CD4-positive, alpha-beta T cell treated with Interleukin-17A for 4 hours (primary cell): Measurements from ENCODE around the gene IFI30.

Source experiments
- DNase-seq: peaks from one replicate; pipeline ENCODE4 v3.0.0-alpha.2; 2020; ENCODE audit warnings: mixed read lengths

Gene IFI30

DNA sequence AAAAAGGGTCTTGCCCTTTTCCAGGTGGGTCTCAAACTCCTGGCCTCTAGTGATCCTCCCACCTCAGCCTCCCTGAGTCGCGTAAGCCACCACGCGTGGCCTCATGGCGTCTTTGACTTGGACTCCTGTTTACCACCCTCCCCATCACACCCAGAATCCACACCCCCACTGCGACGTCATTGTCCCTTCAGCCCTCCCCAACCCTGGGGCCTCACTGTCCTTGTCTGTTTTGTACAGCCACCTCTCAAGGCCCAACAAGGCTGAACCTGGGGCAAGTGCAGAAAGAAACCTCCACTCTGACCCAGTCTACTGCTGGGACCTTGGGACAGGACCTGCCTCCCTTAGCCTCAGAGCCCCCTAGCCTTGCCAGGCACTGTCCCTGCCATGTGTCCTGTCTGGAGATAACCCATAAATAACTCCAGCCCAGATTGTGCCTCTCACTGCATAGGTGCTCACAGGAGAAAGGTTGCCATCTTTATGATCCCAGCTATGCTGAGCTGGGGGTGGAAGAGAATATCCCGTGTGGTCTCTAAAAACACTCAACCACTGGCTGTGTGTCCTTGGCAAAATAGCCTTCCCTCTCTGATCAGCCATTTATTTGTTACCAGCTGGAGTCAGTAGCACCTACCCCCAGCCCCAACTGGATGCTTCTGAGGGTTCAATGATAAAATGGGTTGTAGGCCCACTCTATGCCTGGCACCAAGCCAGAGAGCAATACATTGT is 1.8 kb upstream of the IFI30 start:
- no peak for DNase-seq

DNA sequence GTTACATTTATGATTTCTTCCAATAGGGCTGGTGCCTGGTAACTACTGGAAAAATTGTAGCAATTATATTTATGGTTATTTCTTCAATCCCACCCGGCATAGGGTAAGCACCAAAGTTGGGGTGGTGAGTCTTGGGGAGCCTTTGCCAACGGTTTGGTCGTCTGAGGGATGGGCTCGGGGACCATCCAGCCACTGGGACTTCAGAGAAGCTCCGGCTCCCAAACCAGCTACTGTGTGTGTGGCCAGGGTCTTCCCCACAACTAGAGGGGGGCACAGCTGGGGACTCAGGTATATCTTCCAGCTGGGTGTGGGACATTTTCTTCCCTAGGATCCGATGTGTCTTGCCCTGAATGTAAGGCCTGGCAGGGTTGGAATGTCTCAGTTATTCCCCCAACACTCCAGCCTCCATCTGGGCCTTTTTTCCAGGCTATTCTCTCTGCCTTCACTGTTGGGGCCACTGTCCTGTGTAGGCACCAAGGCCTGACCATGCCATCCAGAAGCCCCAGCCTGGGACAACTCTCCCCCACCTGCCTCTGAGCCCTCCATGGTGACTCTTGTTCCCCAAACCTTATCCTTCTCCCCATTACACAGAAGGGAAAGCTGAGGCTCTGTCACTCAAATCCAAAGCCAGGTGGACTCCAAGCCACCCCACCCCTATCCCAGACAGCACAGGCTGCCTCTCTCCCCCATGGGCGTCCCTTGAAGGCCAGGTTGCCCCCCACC is 1.1 kb upstream of the IFI30 start:
- no peak for DNase-seq

DNA sequence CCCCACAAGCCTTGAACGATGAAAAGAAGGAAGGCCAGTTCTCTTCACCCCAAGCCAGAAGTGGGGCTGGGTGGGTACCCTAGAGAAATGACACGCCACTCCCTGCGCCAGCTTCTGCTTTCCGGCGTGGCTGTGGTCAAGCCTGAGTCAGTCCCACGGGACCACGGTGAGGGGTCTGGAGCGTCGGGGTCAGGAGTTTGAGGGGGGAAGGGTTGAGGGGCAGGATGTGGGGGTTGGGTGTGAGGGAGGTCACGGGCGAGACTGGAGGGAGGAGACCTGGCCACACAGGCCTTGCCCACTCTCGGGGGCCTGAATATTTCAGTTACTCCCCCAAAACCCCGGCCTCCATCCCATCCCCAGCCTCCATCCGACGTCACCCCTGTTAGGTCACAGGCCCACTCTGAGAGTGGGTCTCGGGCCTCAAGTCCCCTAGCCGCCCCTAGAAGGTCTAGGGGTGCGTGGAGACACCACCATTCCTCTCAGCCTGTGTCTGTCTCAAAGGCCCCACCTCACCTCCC is 500 bp upstream of the IFI30 start:
- no peak for DNase-seq

DNA sequence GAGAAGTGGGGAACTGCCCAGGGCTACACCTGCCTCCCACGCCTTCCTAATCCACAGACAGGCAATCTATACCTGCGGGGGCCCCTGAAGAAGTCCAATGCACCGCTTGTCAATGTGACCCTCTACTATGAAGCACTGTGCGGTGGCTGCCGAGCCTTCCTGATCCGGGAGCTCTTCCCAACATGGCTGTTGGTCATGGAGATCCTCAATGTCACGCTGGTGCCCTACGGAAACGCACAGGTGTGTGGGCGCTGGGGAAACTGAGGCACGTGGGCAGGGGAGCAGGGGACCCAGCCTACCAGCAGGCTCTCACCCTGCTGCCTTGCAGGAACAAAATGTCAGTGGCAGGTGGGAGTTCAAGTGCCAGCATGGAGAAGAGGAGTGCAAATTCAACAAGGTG is 1.4 kb downstream of the IFI30 start:
- DNase-seq: no peak

DNA sequence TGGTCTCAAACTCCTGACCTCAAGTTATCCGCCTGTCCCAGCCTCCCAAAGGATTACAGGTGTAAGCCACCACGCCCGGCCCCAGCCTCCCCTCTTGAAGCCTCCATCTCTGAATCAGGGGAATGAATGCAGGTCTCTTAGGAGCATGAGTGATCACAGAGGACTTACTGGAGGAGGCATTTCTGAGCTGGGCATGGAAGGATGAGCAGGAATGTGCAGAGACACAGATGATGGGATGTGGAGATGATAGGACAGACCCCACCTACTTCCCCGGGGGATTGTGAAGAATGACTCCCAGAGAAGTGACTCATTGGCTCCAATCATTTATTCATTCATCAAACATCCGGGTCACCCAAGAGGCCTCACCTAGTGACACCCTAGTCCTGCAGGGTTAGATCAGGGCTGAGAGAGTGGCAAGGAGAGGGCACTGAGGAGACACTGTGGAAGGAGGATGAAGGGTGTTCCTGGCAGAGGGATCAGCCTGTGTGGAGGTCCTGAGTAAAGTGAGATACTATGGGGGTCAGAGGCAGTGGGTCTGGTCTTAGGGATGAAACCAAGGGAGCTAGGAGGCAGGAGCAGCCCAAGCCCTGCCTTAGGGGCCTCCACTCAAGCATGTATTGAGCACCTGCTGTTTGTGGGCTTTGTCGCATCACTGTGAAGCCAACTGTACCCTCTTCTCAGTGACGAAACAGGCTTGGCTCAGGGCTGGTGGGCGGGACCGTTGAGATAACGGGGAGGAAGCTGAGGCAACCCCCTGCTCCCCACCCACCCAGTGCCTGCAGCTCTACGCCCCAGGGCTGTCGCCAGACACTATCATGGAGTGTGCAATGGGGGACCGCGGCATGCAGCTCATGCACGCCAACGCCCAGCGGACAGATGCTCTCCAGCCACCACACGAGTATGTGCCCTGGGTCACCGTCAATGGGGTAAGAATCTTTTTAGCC is 3.0 kb downstream of the IFI30 start:
- DNase-seq: no peak

DNA sequence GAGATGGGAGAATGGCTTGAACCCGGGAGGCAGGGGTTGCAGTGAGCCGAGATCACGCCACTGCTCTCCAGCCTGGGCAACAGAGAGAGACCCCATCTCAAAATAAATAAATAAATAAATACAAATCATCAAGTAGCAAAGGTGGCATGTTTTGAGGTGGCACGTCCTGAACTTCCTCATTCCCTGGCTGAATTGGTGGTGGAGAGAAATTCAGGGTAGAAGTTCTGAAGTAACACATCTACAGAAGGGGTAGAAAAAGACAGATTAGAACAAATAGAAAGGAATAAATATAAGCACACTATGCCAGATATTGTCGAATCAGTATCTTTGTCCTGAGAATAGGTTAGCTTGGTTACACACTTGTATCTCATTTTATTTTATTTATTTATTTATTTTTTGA is 6.3 kb downstream of the IFI30 start:
- DNase-seq: no peak

DNA sequence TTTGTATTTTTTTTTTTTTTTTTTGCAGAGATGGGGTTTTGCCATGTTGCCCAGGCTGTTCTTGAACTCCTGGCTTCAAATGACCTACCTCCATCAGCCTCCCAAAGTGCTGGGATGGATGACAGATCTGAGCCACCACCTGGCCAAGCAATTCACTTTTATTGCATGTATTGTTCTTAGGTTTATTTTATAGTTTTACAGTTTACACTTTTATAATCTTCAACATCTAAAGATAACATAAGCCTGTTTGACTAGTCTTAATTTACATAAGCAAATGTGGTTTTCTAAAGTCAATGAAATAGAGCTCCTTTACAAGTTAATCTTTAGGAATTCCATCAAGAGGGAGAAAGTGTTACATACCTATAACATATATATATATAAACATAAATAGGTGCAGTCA is 9.9 kb downstream of the IFI30 start:
- DNase-seq: no peak

DNA sequence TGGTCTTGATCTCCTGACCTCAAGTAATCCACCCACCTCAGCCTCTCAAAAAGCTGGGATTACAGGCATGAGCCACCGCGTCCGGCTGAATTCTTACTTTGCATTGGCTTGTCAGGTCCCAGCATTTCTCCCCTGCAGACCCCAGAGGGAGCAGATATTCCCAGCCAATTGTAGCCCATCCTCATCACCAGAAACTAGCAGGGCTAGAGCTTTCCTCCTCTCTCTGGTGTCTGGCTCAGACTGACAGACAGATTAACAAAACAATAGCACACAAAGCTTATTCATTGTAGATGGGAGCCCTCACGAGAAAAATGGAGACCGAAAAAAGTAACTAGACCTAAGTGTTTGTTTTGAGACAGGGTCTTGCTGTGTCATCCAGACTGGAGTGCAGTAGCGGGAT is 11.9 kb downstream of the IFI30 start:
- no peak for DNase-seq

DNA sequence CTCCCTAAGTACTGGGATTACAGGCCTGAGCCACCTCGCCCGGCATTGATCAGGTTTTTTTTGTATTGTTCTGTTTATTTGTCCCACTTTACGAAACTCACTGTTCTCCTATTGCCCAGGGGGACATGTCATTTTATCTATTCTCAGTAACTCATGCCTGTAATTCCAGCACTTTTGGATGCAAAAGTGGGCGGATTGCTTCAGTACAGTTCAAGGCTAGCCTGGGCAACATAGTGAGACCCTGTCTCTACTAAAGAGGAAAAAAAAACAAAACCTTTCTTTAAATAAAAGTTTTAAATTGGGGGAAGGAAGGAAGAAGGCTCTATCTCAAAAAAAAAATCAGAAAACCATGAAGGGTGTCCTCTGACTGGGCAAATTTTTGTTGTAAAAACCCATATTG is 16.7 kb downstream of the IFI30 start:
- no peak for DNase-seq

DNA sequence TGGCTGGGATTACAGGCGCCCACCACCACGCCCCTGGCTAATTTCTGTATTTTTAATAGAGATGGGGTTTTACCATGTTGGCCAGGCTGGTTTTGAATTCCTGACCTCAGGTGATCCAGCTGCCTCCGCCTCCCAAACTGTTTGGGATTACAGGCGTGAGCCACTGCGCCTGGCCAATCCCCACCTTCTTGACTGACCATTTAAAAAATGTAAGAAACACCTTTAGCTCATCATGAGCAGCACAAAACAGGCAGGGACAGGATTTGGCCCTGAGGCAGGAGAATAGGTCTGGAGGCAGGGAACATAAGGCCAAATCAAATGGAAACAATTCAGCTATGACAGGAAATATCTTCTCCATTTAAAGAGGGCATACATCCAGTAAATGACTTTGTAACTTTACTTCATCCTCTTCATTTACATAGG is 18.0 kb downstream of the IFI30 start:
- DNase-seq: no peak

DNA sequence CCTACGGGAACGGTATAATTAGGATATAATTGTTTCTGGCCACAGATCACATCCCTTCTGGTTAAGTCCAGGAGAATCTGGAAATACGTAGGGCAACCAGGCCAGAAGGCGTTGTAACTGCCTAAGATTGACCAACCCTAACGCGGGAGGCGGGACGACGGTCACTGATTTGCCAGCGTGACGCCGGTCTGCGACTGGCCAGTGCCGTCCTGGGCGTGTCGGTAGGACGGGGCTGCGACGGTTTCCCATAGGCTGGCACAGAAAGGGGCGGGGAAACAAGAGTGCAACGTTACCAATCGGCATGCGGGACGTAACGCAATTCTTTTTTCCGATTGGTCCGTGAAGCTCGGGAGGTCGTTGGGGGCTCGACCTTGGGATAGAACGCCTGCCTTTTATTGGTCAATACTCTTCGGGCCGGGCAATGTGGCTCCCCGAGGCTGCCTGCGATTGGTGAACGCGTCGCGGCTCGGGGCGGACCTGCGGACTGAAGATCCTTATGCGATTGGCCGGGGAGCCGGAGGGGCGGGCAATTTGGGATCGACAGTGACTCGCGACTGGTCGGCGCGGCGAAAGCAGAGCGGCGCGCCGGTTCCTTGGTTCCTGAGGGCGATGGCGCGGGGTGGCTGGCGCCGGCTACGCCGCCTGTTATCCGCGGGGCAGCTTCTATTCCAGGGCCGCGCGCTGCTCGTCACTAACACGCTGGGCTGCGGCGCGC is 19.2 kb downstream of the IFI30 start, which contains the start of gene MPV17L2:
Gene MPV17L2 (plus strand): TSS at position 546 of the 715 bp plus-strand sequence. CDS start 64 bp downstream, at position 610.
- peak; percentile 99 for DNase-seq

DNA sequence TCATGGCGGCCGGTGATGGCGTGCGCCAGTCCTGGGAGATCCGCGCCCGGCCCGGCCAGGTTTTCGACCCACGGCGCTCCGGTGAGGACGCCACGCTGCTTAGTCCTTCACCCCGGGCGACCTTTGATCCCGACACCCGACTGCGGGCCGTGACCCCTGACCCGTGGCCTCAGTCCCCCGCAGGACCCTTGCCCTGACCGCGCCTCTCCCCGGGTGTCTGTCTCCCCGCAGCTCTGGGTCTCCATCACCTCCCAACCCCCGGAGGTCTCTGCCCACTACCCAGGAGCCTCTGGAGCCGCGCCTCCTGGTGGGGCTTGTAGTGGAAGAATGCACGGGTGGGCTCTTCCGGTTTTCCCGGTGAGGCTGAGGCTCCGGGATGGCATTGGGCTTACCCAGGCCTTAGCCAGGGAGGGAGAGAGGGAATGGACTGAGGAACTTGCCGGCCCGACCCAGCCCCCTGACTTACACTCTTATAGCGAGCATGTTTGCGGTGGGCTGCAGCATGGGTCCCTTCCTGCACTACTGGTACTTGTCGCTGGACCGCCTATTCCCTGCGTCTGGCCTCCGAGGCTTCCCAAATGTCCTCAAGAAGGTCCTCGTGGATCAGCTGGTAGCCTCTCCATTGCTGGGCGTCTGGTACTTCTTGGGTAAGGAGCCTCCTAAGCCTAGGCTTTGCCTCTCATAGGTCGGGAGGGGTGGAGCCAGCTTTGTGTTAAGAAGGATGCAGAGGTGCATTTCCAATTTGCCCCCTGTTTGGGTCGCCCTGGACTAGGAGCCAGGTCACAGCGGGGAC is 20.0 kb downstream of the IFI30 start:
- DNase-seq: no peak

DNA sequence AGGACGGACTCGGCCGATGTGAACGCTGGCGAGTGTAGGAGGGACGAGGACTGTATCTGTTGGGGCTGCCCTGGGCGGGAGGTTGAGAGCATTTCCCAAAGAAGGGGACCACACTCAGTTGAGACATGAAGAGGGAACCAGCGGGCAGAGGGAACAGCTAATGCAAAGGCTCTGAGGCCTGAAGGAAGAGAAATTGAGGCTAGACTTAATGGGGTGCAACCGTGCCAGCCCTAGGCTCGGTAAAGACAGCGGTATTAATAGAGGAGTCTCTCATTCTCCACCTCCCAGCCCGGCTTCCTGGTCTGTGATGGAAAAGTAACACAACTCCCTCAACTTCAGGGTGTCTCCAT is 20.5 kb downstream of the IFI30 start:
- no peak for DNase-seq

DNA sequence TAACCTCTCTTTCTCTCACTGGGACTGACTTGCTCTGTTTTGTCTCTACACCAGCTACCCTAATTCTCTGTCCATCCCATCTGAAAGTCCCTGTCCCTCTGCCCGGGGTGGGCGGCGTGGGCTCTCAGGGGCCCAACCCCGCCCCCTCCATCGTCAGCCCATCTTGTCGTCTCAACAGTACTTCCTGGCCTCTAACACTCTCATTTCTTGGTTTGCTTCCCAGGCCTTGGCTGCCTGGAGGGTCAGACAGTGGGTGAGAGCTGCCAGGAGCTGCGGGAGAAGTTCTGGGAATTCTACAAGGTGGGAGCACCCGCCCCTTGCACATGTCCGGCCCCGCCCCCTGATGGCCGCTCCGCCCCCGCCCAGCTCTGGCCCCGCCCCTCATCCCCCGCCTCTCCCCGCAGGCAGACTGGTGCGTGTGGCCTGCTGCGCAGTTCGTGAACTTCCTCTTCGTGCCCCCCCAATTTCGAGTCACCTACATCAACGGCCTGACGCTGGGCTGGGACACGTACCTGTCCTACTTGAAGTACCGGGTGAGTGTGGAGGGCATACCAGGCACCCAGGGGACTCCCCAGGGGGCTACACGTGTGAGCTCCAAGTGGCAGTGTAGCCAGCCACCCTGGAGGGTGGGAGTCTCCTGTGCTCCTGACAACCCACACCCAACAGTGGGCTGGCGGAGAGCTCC is 21.1 kb downstream of the IFI30 start:
- peak; percentile 62 for DNase-seq

DNA sequence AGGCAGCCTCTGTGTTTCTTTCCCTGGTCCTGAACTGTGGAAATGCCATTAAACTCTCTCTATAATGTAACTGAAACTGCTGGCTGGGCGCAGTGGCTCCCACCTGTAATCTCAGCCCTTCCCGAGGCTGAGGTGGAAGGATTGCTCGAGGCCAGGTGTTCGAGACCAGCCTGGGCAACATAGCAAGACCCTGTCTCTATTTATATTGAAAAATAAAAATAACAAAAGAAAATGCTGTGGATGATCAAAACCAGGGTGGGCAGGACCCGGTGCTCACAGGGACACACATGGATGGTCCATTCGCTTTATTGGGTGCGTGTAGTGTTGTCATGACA is 22.9 kb downstream of the IFI30 start:
- no peak for DNase-seq

DNA sequence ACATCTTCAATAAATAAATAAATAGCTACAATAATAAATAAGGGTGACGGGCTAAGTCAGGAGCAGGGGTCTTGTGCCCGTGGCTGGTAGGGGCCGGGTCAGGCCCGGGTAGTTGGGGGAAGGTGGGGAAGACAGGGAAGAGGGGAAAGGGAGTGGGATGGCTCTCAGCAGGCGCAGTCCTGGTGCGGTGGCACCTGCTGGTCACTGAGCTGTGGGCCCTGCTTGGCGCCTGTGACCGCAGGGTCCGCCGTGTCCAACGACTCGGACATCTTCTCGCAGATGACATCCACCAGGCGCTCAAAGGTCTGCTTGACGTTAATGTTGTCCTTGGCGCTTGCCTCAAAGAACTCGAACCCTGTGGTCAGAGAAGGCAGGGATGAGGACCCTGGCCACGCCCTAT is 23.7 kb downstream of the IFI30 start:
- DNase-seq: no peak

DNA sequence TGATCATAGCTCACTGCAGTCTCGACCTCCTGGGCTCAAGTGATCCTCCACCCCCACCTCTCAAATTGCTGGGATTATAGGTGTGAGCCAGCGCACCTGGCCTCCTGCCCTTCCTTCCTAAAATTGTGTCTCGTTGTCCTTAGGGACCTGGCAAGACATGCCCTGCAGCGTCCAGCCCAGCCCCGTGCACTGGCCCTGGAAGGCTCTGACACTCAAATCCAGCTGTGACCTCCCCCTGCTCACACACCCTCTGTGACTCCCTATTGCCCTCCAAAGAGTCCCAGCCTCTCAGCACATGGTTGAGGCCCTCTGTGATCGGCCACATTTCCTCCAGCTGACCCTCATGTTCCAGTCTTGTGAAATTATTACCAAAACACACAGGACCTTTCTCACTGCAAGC is 24.3 kb downstream of the IFI30 start:
- no peak for DNase-seq

DNA sequence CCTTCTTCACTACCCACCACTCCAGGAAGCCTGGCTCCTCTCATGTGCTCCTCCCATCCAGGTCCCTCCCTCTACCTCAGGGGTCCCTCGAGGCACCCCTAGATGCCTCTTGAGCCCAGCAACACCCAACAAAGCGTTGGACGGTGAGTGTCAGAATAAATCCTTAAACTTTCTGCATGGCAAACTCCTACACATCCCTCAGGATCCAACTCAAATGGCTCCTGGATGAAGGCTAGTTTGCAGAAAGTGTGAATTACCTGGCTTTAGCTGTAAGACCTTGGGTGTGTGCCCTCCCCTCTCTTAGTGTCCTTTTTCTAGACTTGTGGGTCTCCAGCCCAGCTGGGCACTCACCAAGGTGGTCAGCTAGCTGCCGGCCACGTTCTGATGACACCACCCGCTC is 24.8 kb downstream of the IFI30 start:
- DNase-seq: no peak

DNA sequence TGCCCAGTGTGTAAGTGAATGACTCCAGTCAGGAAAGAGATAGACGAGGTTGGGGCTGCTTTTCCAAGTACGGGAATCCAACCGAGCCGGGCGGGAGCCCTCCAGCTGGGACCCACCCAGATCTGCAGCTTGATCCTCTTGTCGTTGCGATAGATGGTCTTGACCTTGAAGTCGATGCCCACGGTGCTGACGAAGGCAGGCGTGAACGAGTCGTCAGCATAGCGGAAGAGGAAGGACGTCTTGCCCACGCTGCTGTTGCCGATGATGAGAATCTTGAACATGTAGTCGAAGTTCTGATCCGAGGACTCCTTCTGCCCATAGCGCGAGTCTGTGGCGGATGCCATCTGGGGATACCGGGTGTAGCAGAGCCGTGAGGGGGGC is 28.8 kb downstream of the IFI30 start:
- DNase-seq: no peak

DNA sequence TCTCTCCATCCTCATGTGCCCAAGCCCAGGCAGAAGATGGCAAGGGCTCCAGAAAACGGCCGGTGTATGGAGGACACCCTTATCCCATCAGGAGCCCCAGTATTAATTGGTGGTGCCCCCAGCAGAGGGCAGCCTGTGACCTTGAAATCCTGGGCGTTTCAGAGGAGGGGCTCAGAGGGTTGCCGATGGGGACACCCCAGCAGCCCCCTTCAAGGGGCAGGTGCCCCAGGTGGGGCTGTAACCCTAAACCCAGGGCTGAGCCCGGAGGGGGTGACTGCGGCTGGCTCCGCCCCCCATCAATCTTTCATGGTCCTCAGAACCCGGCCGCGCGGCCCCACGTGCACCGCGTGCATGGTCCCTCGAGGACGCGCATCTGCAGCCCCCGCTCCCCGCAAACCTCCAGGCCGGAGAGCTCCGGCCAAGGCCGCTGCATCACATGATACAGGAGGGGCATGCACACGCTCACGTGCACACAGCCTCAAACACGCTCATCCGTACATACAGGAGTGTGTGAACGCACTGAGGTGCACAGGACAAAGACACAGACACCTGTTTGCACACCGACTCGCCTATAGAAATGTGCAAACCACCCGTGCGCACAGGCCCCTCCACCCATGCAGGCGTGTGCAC is 29.3 kb downstream of the IFI30 start:
- DNase-seq: peak; percentile 55

DNA sequence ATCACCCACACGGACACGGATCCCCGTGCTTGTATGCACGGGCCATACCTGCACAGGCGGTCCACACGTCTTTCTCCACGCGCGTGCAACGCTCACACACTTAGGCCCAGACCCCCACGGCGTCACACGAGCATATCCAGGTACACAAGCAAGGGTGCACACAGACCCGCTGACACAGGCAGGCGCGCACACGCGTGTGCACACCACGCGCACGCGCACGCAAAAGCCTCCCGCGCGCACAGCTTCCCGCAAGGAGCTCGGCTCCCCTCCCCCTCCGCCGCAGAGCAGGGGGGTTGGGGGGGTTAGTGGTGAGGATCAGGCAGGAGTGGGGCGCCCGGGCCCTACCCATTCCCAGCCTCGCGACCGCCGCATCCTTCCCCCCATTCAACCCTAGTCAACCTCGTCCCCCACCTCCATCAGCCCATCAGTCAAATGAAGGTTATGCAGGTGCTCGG is 29.8 kb downstream of the IFI30 start:
- peak; percentile 68 for DNase-seq
